ENCODE measurements around the gene SERPIND1.

DNA sequence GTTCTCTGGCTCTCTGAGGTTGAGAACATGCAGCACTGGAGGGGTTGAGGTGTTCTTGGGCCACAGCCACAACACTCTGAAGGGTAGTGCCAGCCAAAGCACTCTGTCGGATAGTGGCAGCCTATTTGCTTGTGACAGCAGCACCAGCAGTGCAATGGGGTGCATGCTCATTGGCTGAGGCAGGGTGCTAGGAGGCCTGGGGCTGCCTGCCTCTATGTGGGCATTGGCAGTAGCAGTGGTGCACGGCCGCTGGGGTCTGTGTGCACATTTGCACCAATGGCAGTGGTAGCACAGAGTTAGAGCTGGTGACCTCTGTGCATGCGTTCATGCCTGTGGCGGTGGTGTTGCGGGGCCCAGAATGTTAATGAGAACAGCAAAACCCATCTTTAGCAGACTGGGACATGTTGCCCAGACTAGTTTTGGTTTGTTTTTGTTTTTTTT, 59.3 kb downstream of the SERPIND1 start:
- TF ChIP-seq, protein P1, sequence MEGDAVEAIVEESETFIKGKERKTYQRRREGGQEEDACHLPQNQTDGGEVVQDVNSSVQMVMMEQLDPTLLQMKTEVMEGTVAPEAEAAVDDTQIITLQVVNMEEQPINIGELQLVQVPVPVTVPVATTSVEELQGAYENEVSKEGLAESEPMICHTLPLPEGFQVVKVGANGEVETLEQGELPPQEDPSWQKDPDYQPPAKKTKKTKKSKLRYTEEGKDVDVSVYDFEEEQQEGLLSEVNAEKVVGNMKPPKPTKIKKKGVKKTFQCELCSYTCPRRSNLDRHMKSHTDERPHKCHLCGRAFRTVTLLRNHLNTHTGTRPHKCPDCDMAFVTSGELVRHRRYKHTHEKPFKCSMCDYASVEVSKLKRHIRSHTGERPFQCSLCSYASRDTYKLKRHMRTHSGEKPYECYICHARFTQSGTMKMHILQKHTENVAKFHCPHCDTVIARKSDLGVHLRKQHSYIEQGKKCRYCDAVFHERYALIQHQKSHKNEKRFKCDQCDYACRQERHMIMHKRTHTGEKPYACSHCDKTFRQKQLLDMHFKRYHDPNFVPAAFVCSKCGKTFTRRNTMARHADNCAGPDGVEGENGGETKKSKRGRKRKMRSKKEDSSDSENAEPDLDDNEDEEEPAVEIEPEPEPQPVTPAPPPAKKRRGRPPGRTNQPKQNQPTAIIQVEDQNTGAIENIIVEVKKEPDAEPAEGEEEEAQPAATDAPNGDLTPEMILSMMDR (IDR thresholded peaks at IDR 0.05) = no peak
- no peak for TF ChIP-seq EP300 (IDR thresholded peaks at IDR 0.05)
- TF ChIP-seq POLR2AphosphoS5 (IDR thresholded peaks at IDR 0.05) = no peak
- no peak for TF ChIP-seq POLR2A (IDR thresholded peaks at IDR 0.05)

Measured in upper lobe of left lung (tissue), 4 donors.